Fibroblast of peridontal ligament (primary cell): ENCODE results near the gene ADAM11.
"Not testable (repeated sequence)": the region's sequence is repeated elsewhere in the genome, so short reads cannot be mapped to it uniquely, and the experiment has no call there.

ENCODE experiments used
- DNase-seq: peaks from one replicate; pipeline ENCODE4 v3.0.0-alpha.2; 2010; ENCODE audit errors: extremely low read depth

The ADAM11 gene

DNA sequence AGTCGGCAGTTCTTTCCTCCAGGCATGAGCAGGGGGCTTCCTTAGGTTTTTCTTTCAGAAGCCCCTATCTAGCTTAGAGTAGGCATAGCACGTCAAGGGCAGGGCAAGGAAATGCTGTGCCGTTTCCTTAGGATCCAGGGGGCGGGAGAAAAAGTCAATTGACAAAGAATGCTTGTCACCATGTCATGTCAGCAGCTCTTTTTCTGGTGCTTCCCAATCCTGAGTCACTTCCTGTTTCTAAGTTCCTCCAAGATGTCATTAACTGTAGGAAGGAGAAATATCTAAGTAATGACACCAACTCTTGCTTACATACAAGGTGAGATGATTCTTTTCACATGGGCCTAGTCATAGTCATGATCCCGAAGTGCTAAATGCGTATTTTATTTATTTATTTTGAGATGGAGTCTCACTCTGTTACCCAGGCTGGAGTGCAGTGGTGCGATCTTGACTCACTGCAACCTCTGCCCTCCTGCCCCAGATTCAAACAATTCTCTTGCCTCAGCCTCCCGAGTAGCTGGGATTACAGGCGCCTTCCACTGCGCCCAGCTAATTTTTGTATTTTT lies 36.1 kb downstream of the ADAM11 start:
- DNase-seq: peak; percentile 73

DNA sequence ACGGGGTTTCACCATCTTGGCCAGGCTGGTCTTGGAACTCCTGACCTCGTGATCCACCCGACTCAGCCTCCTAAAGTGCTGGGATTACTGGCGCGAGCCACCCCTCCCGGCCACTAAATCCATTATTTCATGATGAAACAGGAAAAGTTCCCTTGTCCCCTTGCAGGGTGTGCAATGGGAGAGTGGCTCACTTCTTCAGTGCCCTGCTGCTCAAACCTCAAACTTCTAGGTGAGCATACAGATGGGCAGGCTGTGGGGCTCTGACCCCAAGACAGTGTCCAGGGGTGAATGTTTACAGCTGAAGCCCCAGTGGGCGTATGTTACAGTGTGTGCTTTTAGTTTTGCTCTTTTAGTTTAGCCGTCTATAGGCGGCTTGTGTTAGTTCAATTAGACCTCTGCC lies 36.6 kb downstream of the ADAM11 start:
- DNase-seq: no peak

DNA sequence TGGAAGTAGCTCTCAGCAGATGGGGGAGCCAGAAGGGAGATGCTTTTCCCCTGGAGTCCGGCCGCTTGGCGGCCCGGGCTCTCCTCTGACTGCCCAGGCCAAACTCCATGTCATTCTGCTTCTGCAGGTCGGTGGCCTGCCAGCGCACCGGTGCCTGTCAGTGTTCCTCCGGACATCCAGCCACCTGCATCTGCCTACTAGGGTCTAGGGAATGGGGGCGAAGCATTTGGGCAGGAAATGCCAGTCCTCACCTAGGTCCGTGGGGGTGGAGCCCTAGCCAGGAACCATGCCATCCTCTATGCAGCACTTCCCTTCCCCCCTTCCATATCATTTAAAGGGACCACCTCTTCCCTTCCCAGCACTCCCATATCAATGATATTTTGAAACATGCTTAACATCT lies 37.1 kb downstream of the ADAM11 start:
- no peak for DNase-seq

DNA sequence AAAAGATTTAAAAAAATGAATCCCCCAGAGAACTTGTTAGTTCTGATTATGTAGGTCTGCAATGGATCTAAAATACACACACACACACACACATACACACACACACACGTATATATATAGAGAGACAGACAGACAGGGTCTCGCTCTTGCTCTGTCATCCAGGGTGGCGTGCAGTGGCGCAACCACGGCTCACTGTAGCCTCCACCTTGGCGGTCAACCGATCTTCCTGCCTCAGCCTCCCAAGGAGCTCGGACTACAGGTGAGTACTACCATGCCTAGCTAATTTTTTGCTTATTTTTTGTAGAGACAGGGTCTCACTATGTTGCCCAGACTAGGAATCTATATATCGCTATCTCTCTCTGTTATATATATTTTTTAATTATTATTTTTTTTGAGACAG lies 37.9 kb downstream of the ADAM11 start:
- DNase-seq: no peak

DNA sequence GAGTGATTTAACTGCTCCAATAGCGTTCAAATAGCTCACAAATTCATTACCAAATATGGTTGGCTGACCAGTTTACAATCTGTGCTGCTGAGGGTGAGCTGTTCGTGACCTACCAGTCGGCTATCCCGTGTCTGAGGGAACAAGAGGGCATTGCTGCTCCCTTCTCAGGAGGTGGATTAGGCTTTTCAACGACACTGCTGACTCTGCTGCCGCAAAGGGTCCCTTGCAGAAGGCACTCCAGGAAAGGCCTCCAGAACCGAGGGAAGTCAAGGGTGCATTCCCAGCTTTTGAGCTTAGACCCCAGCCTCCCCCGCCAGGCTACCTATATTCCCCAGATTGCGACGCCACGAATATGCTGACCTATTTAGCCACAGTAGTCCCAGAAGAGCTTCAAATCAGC lies 39.0 kb downstream of the ADAM11 start:
- no peak for DNase-seq

DNA sequence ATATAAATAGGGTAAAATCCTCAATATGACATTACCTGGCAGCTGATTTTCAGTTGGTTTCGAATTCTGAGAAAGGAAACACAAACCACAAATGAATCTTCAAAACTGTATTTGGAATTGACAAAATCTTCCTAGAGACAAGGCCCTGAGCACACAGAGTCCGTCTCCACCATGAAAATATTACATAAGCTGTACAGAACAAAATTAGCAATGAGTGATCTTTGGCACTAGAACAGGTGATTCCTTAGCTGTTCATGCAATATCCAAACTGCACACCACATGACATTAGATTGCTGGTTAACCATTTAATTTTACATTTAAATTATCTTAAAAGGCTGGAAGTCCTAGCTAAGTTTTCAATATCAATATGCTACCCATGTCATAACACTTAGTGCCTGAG lies 39.6 kb downstream of the ADAM11 start:
- no peak for DNase-seq

DNA sequence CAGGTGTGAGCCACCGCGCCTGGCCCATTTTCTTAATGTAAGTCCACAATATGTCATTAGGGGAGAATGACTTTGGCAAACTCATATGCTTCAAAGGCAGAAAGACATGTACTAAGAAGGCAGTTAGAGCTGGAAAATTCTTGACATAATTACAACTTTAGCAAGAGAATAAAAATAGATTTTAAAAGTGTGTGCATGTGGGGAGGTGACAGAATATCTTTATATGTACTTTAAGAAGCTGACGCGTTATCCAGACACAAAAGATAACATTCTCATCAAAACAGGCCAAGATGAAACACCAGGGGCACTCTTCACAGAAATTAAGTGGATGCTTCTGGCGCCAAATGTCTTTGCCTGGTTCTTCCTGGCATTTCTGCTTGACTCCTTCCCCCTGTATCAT lies 43.1 kb downstream of the ADAM11 start:
- no peak for DNase-seq

DNA sequence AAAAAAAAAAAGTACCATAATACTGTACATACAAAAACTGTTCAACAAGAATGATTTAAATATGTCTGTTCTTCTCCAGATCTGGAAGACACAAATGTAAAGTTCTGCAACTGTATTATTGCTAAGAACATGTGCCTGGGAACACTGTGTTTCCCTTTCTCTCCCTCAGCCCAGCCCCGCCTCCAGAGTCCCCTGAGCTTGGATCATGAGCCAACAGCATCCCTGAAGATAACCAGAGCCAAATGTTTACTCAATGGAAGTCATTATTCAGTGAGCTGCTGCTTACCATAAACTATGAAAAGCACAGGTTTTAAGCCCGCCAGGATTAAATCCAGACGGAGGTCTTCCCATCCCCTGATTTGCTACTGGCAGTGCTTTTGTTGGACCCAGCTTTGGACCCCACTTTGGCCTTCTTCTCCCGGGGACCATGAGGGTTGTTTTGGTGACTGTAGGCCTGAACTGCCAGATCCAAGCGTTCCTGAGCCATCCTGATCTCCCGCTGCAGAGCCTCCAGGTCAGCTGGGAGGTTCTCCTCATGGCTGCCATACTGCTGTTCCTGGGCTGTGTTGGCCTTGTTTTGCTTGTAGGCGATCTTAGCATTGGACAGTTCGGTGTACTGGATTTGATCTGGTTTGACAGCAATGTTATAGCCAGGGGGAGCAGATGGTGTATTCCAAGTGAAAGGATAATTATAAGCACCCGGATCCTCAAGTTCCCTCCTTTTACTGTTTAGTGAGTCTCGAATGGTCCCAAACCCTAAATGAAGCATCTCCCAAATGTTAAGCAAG lies 45.7 kb downstream of the ADAM11 start:
- DNase-seq: peak; percentile 36

DNA sequence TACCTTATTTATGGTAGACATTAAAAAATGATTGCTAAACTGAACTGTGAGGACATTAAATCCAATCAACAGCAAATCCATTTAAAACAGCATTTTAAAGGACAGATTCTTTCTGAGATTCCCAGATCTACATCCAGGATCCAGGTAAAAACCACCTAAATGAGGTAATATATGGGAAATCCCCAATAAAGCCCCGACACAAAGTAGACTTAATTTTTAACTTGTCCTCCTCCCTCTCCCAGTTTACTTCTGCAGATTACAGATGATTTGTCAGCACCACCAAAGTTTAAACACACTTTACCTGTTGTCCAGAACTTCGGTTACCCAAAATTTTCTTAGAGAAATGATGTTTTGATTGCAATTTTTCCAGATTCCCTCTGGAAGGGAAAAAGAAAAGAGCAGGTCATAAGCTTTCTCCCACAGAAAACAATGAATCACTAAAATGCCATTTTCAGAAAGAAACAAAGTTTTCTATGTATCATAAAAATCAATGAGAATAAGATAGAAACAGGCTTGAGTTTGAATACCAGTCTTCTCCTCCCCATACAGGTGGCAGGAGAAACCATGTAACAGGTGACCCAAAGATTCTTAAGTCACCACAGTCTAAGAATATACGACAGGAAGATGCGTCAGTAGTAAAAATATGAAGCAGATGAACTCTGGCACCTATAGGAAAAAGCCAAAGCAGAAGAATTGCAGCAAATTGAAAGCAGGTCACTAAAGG lies 48.5 kb downstream of the ADAM11 start:
- DNase-seq: no peak

DNA sequence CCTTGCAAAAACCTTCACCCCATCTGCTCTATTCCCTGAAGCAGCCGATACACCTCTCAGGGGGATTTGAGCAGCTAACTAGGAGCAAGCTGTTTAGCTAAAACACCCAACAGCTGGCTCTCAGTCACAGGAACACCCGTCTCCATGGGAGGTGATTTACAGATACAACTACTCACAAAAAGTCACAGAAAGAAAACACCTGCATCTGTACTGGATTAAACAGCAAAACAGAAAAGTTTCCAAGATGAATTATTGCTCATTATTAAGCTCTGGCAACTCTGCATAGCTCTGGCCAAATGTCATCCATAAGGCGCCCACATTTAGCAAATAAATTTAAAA lies 49.0 kb downstream of the ADAM11 start:
- DNase-seq: no peak

DNA sequence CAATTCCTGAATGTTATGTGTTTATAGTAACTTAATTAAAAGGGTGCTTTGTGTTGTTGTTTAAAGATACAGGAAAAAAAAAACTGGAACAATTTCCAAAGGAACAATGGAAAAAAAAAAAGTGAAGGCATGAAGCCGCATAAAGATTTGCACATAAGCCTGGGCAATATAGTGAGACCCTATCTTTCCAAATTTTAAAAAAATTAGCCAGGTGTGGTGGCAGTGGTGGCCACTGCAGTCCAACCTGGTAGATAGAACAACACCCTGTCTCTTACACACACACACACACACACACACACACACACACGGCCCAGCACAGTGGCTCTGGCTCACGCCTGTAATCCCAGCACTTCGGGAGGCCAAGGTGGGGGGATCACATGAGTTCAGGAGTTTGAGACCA lies 49.4 kb downstream of the ADAM11 start:
- DNase-seq: no peak

DNA sequence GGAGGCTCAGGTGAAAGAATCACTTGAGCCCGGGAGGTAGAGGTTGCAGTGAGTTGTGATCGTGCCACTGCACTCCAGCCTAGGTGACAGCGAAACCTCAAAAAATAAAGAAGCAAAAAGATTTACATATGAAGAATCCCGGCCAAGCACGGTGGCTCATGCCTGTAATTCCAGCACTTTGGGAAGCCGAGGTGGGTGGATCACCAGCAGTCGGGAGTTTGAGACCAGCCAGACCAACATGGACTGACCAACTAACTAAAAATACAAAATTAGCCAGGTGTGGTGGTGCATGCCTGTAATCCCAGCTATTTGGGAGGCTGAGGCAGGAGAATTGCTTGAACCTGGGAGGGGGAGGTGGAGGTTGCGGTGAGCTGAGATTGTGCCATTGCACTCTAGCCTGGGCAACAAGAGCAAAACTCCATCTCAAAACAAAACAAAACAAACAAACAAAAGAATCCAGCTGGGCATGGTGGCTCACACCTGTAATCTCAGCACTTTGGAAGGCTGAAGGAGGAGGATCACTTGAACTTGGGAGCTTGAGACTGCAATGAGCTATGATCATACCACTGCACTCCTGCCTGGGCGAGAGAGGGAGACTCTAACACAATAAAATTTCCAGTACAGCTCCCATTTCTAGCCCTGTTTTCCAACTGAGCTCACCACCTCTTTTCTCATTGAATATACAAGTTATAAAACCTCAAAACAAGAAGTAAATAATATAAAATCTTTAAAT lies 50.0 kb downstream of the ADAM11 start:
- not testable (repeated sequence) for DNase-seq

DNA sequence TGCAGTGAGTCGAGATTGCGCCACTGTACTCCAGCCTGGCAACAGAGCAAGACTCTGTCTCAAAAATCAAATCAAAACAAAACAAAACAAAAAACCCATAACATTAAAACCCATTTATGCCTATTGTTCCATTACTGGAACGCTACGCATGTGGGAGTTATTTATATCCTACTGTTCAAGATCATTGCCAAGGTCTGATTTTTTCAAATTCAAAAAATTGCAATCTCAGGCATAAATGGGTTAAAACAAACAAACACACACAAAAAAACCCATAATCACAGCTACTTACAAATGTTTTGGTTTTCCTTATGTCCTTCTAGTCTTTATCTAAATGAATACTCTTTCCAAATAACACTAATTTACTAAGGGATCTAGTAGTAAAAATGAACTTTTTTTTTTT lies 53.5 kb downstream of the ADAM11 start:
- DNase-seq: peak; percentile 26

DNA sequence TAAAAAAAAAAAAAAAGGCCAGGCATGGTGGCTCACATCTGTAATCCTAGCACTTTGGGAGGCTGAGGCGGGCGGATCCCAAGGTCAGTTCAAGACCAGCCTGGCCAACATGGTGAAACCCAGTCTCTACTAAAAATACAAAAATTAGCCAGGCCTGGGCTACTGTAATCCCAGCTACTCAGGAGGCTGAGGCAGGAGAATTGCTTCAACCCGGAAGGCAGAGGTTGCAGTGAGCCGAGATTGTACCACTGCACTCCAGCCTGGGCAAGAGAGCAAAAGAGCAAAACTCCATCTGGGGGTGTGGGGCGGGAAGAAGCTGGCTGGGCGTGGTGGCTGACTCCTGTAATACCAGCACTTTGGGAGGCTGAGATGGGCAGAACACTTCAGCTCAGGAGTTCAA lies 59.7 kb downstream of the ADAM11 start:
- DNase-seq: not testable (repeated sequence)

DNA sequence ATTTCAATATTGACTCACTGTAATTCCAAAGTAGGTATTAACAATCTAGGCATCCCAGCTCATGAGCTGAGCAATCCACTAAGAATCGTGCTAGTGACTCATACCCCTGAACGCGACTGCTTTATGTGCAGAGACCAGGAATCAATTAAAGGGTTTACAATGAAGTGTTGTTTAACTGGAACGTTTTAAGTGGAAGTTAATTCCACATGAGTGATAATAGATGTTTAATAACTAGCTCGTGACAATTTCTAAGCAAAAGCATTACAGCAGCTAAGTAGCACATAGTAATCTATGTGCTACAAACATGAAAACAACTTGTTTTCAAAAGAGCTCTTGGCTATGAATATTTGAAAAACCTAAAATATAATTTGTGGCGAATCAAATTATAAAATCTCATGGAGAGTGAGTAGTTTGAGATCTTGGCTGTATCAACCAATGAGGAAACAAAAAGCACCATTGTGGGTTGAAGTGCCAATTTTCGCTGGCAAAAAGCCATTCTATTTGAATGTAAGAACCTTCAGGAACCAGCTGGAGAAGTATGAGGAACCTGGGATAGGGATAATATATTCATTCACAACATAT lies 61.9 kb downstream of the ADAM11 start:
- peak; percentile 92 for DNase-seq

DNA sequence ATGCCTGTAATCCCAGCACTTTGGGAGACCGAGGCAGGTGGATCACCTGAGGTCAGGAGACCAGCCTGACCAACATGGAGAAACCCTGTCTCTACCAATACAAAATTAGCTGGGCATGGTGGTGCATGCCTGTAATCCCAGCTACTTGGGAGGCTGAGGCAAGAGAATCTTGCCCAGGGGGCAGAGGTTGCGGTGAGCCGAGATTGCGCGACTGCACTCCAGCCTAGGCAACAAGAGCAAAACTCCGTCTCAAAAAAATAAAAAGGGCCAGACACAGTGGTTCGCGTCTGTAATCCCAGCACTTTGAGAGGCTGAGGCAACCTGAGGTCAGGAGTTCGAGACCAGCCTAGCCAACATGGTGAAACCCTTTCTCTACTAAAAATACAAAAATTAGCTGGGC lies 66.4 kb downstream of the ADAM11 start:
- DNase-seq: not testable (repeated sequence)

DNA sequence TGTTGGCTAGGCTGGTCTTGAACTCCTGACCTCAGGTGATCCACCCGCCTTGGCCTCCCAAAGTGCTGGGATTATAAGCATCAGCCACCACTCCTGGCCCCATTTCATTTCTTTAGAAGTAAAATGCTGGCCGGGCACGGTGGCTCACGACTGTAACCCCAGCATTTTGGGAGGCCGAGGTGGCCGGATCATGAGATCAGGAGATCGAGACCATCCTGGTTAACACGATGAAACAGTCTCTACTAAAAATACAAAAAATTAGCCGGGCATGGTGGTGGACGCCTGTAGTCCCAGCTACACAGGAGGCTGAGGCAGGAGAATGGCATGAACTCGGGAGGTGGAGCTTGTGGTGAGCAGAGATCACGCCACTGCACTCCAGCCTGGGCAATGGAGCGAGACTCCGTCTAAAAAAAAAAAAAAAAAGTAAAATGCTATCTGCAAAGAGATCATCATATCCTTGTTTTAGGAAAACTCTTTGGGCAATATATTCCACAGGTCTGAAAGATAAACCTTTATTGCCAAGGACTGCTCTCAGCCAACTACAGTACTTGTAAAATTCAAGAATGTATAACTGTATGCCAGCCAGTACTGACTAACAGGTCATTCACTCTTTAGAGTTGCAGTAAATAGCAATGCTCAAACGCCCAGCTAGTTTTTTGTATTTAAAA lies 67.5 kb downstream of the ADAM11 start:
- peak; percentile 58 for DNase-seq

DNA sequence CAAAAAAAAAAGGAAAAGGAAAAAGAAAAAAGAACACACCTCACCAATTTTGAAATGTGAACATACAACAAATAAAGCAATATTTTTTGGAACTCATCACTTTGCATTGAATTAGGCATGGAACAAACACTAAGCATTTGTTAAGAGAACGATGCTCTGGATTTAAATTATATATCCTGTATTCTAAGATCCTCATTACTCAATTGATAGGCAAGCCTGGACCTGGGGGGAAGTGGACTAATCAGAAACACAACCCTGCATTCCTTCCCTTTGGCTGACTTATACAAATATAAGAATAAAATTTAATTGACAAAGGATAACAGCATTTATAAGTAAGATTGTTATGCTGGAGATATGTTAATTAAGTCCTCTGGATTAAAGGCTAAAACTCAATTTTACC lies 69.1 kb downstream of the ADAM11 start:
- peak; percentile 57 for DNase-seq

DNA sequence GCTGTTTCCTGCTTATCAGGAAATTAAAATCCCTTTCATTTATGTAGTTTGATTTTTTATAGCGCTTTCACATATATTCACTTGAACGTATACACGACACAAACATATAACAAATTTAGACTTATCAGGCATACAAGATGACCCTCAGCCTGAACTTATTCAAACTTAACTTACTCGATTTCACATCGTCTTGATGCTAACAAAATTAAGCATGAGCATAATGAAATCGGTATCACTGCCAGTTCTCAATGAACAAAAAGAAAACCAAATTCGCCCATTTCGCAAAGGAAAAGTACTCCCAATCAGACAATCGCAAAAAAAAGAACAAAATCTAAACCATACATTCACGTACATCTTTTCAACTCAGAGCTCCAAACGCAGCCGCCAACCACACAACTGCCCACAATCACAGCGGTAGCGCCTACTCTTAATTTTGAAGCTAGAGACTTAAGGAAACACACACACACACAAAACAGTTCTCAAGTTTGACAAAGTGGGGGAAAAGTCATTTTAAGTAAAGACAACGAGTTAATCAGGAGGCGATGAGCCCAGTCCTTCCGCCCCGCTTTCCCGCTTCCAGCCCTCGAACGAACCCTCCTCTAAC lies 70.2 kb downstream of the ADAM11 start:
- peak; percentile 48 for DNase-seq

DNA sequence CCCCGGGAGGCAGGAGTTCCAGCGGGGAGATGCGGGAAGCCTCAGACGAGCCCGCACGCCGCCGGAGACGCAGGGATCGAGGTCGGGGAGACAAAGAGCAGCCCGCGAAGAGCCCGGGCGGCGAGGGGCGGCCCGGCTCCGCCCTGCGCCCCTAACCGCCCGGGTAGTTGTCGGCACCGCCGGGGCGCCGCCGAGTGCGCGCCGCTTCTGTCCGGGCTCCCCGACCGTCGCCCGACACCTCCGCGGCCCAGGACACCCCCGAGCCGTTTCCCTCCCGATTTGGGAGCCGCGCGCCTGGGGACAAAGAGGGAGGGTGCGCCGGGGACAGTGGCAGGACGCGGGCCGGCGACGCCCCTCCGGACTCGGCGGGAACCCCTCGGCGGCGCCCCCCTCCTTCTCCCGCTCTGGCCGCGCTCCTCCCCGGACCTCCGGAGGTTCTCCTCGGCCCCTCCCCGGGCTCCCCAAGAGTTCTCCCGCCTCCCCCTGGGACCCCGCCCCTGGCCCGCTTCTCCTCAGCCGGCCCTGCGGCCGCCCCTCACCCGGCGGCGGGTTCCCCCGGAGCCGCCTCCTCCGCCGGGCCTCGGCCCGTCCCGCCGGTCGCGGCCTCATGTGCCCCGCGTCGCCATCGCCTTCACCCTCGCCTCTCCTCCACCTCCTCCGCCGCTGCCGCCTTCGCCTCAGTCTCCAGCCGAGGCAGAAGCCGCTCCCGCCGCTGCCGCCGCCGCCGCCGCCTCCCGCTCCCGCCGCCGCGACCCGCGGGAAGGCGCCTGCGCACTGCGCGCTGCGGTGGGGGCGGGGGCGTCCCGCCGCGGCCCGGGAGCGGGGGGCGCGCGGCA lies 71.0 kb downstream of the ADAM11 start, which contains the start of gene GJC1:
TSS of gene GJC1 (minus strand) at position 765 of the 836 bp plus-strand sequence. CDS start 24,470 bp downstream, outside the sequence.
- peak; percentile 18 for DNase-seq
